HCT116 (cell line): ENCODE measurements around the gene ITIH4. TPM values are rescaled to one million over a fixed set of nuclear protein-coding genes. Genes with fewer than 3 reads are reported as not detected.

Experiments used
- ATAC-seq: fragments of 200-7000 bp; cut with Tn5 transposase; 2 replicates; pipeline ENCODE4 v1.9.1; 2020; ENCODE audit warnings: mild to moderate bottlenecking, moderate library complexity
- BruUV-seq: library from RNA; stranded (reverse); fragments of 400-500 nt; replicated peaks from 2 replicates; lab custom pipeline; 2021; lab: Mats Ljungman, UMichigan
- CTCF ChIA-PET: fragments of 300-600 bp; sonication (Branson Sonifier 250); formaldehyde crosslinking; loops from one replicate; lab custom pipeline; 2021; ENCODE audit warnings: antibody characterized with exemption; lab: Charles Lee
- POLR2A ChIA-PET: fragments of 300-600, 350-600 bp; sonication (Branson Sonifier 250); formaldehyde crosslinking; loops from one replicate; lab custom pipeline; 2021; ENCODE audit warnings: antibody characterized with exemption; lab: Charles Lee
- RAD21 ChIA-PET, 2 experiments: fragments of 300-600 bp; sonication (Branson Sonifier 250); formaldehyde crosslinking; loops; one replicate each; lab custom pipeline; 2023; ENCODE audit warnings: low total read pairs in 2 of 2; ENCODE audit not compliant: uncharacterized antibody in 2 of 2, unreplicated experiment in 2 of 2, low non-redundant PET in 1 of 2; lab: Charles Lee
- DNase-seq: peaks from one replicate; pipeline ENCODE4 v3.0.0-alpha.2; 2010; ENCODE audit warnings: low read depth, low spot score
- H2AFZ ChIP-seq: fragments of 200-600 bp; shearing (Covaris generic), sonication (generic); 2 replicates; pipeline ENCODE4 v1.6.1; 2017; ENCODE audit warnings: low read depth, mixed run types, mixed read lengths, antibody characterized with exemption, low read length; ENCODE audit not compliant: poor library complexity, severe bottlenecking
- H3K27ac ChIP-seq: 2 replicates; pipeline ENCODE4 v1.5.1; 2012; ENCODE audit warnings: low read depth, low read length
- H3K27me3 ChIP-seq: fragments of 200-600 bp; sonication (generic); 2 replicates; pipeline ENCODE4 v1.6.1; 2016; ENCODE audit warnings: mixed run types, low read length, mixed read lengths; ENCODE audit not compliant: insufficient read depth
- H3K36me3 ChIP-seq, 2 experiments: fragments of 200-500 bp in 1 of 2; fragments of 200-600 bp in 1 of 2; sonication (Bioruptor generic) in 1 of 2; sonication (generic) in 1 of 2; 2 replicates each; pipeline versions ENCODE4 v1.5.1 to v1.6.1; 2014 to 2016; ENCODE audit warnings: low read length in 2 of 2, inconsistent platforms in 1 of 2, mixed read lengths in 1 of 2, mixed run types in 1 of 2; ENCODE audit not compliant: insufficient read depth in 2 of 2, control insufficient read depth in 1 of 2
- H3K4me1 ChIP-seq, 2 experiments: fragments of 200-600 bp in 1 of 2; sonication (generic) in 1 of 2; 2 replicates each; pipeline versions ENCODE4 v1.5.1 to v1.6.1; 2012 to 2017; ENCODE audit warnings: low read length in 2 of 2, inconsistent platforms in 1 of 2, mild to moderate bottlenecking in 1 of 2, mixed read lengths in 1 of 2, mixed run types in 1 of 2, moderate library complexity in 1 of 2; ENCODE audit not compliant: insufficient read depth in 2 of 2, control insufficient read depth in 1 of 2
- H3K4me2 ChIP-seq: fragments of 200-600 bp; sonication (generic); 2 replicates; pipeline ENCODE4 v1.6.1; 2017; ENCODE audit warnings: mixed run types, low read length, mixed read lengths
- H3K4me3 ChIP-seq, 2 experiments: fragments of 200-600 bp in 1 of 2; sonication (generic) in 1 of 2; replicated peaks in 1 of 2; 2 replicates each; pipeline ENCODE4 v1.5.1; 2011 to 2016; ENCODE audit warnings: low read length in 2 of 2, control low read depth in 1 of 2, low read depth in 1 of 2, mild to moderate bottlenecking in 1 of 2, mixed read lengths in 1 of 2, mixed run types in 1 of 2
- H3K79me2 ChIP-seq: fragments of 200-600 bp; sonication (generic); 2 replicates; pipeline ENCODE4 v1.6.1; 2017; ENCODE audit warnings: mild to moderate bottlenecking, mixed run types, low read length, moderate library complexity, mixed read lengths; ENCODE audit not compliant: insufficient read depth
- H3K9ac ChIP-seq: fragments of 200-600 bp; sonication (generic); 2 replicates; pipeline ENCODE4 v1.6.1; 2016; ENCODE audit warnings: low read length, mixed read lengths
- H3K9me2 ChIP-seq: fragments of 200-600 bp; sonication (generic), shearing (Covaris generic); 2 replicates; pipeline ENCODE4 v1.6.1; 2017; ENCODE audit warnings: mixed run types, mild to moderate bottlenecking, moderate library complexity; ENCODE audit not compliant: insufficient read depth
- H3K9me3 ChIP-seq, 2 experiments: fragments of 200-500 bp in 1 of 2; fragments of 200-600 bp in 1 of 2; sonication (Bioruptor generic) in 1 of 2; sonication (generic) in 1 of 2; 2 replicates each; pipeline ENCODE4 v1.6.1; 2014 to 2017; ENCODE audit warnings: low read length in 2 of 2, mixed read lengths in 2 of 2, inconsistent platforms in 1 of 2, low read depth in 1 of 2, mild to moderate bottlenecking in 1 of 2, mixed run types in 1 of 2, moderate library complexity in 1 of 2; ENCODE audit not compliant: control insufficient read depth in 1 of 2, insufficient read depth in 1 of 2
- H4K20me1 ChIP-seq: fragments of 200-600 bp; sonication (generic), shearing (Covaris generic); 2 replicates; pipeline ENCODE4 v1.6.1; 2017; ENCODE audit warnings: mixed run types, mild to moderate bottlenecking, moderate library complexity; ENCODE audit not compliant: insufficient read depth
- CEBPB ChIP-seq: IDR thresholded peaks from 2 replicates; pipeline ENCODE4 v1.6.1; 2012; ENCODE audit warnings: low read depth
- CTCF ChIP-seq, 3 experiments: fragments of 200-600 bp in 1 of 3; sonication (generic) in 1 of 3; IDR thresholded peaks in 2 of 3; conservative IDR thresholded peaks in 1 of 3; 2 replicates each; pipeline ENCODE4 v1.5.1; 2012 to 2017; ENCODE audit warnings: low read depth in 2 of 3, low read length in 2 of 3, antibody characterized with exemption in 1 of 3, borderline replicate concordance in 1 of 3, control low read depth in 1 of 3, mild to moderate bottlenecking in 1 of 3, mixed read lengths in 1 of 3, mixed run types in 1 of 3, moderate library complexity in 1 of 3; ENCODE audit not compliant: insufficient read depth in 1 of 3
- EGR1 ChIP-seq: IDR thresholded peaks from 2 replicates; pipeline ENCODE4 v1.6.1; 2012; ENCODE audit warnings: low read depth
- EZH2 ChIP-seq: fragments of 200-600 bp; sonication (generic); IDR thresholded peaks from 2 replicates; pipeline ENCODE4 v1.6.1; 2017; ENCODE audit warnings: antibody characterized with exemption, mixed run types
- FOSL1 ChIP-seq: IDR thresholded peaks from 2 replicates; pipeline ENCODE4 v1.6.1; 2012; ENCODE audit warnings: low read depth
- JUND ChIP-seq: IDR thresholded peaks from 2 replicates; pipeline ENCODE4 v1.6.1; 2012
- MAX ChIP-seq: IDR thresholded peaks from 2 replicates; pipeline ENCODE4 v1.6.1; 2012
- POLR2A ChIP-seq: IDR thresholded peaks from 2 replicates; pipeline ENCODE4 v1.7.0; 2011; ENCODE audit warnings: borderline replicate concordance; ENCODE audit not compliant: insufficient read depth, insufficient read length; ENCODE audit errors: extremely low read depth
- POLR2AphosphoS5 ChIP-seq: IDR thresholded peaks from 2 replicates; pipeline ENCODE4 v1.6.1; 2011; ENCODE audit warnings: mild to moderate bottlenecking, low read depth, low read length, moderate library complexity
- SIN3A ChIP-seq: IDR thresholded peaks from 2 replicates; pipeline ENCODE4 v1.6.1; 2012; ENCODE audit warnings: low read depth
- TCF7L2 ChIP-seq: IDR thresholded peaks from 2 replicates; pipeline ENCODE4 v1.7.0; 2011; ENCODE audit warnings: borderline replicate concordance, inconsistent platforms; ENCODE audit not compliant: insufficient read depth, insufficient read length; ENCODE audit errors: extremely low read depth
- YY1 ChIP-seq: IDR thresholded peaks from 2 replicates; pipeline ENCODE4 v1.6.1; 2011; ENCODE audit warnings: low read length, low read depth, moderate library complexity, mild to moderate bottlenecking; ENCODE audit not compliant: insufficient replicate concordance; ENCODE audit errors: extremely low read depth
- ZFX ChIP-seq: fragments of 450-650 bp; IDR thresholded peaks from 2 replicates; pipeline ENCODE4 v1.6.1; 2017
- intact Hi-C: fragments of 100-400 bp; cut with micrococcal nuclease; formaldehyde crosslinking; loops from 2 replicates; pipeline ENCODE4 v1.10.0; 2022
- total RNA-seq: library from RNA; stranded (reverse); gene quantifications from one replicate; pipeline ENCODE4 v1.2.1, GENCODE V29; 2021; ENCODE audit not compliant: unreplicated experiment

ITIH4 gene
- total RNA-seq, 1 experiment from 2014 or later = 4.1 TPM

GRCh38 chr3:52833202-52833601 is 2.7 kb upstream of the ITIH4 start:
- no peak overlapping the region for H3K4me2 ChIP-seq
- ATAC-seq = no peak
- H3K27me3 ChIP-seq = no peaks in the 10 kb centered on the region
- H3K9me3 ChIP-seq = no peaks in the 10 kb centered on the region
- POLR2A ChIA-PET = no interaction called here
- CTCF ChIA-PET = no interaction called here
- H3K79me2 ChIP-seq = no peaks in the 10 kb centered on the region
- RAD21 ChIA-PET = no interaction called here
- H3K27ac ChIP-seq = no peak overlapping the region
- intact Hi-C loops = no loop called here
- no peaks in the 10 kb centered on the region for H3K9me2 ChIP-seq
- H2AFZ ChIP-seq = no peak overlapping the region
- H3K9ac ChIP-seq = no peak overlapping the region
- no peak for TF ChIP-seq EZH2
- no peak for TF ChIP-seq POLR2A
- no peak for TF ChIP-seq MAX
- no peaks in the 10 kb centered on the region for H3K36me3 ChIP-seq
- no peak overlapping the region for H3K4me3 ChIP-seq
- BruUV-seq = no TSS peak
- peaks cover 20 to 22% of the 10 kb centered on the region in 2 experiments for H3K4me1 ChIP-seq
- H4K20me1 ChIP-seq = no peaks in the 10 kb centered on the region
- DNase-seq = no peak

GRCh38 chr3:52831500-52832301 is 1.2 kb upstream of the ITIH4 start:
- H3K27me3 ChIP-seq = no peaks in the 10 kb centered on the region
- peak overlapping the region; percentile 21; the same call in 1 of the 2 replicates for H3K27ac ChIP-seq
- no peaks in the 10 kb centered on the region for H3K36me3 ChIP-seq
- H3K9me3 ChIP-seq = no peaks in the 10 kb centered on the region
- ChIA-PET CTCF (interaction anchor here (1.1 to 1.9 kb wide), 2 partner anchors 11 to 33 kb away, joined by 3 to 11 read pairs; no protein-coding TSS in a partner anchor), RAD21 (interaction anchor here in 1 of 2 experiments (1.1 kb wide), 1 partner anchor 12 kb away, joined by 3 read pairs; no protein-coding TSS in a partner anchor), POLR2A (no interaction called here)
- H3K79me2 ChIP-seq = no peaks in the 10 kb centered on the region
- no peak overlapping the region for H2AFZ ChIP-seq
- DNase-seq (peak; percentile 68), ATAC-seq (peak; percentile 87)
- H3K9me2 ChIP-seq = no peaks in the 10 kb centered on the region
- peak overlapping the region; percentile 29 for H3K9ac ChIP-seq
- peak overlapping the region; percentile 77 for H3K4me2 ChIP-seq
- no TSS peak for BruUV-seq
- TF ChIP-seq POLR2AphosphoS5 (peak; percentile 57), TCF7L2 (peak; percentile 56), CTCF (IDR thresholded peaks at IDR 0.05 in 2 of 3, conservative IDR thresholded peaks at IDR 0.05 in 1 of 3; ENCODE audit: borderline replicate concordance in 1 of 3, insufficient read depth in 1 of 3, low read depth in 2 of 3, low read length in 2 of 3) (no peak), SIN3A (no peak), EZH2 (no peak), CEBPB (no peak), FOSL1 (peak; percentile 82), JUND (peak; percentile 82), EGR1 (no peak), ZFX (no peak), YY1 (no peak)
- peaks cover 20 to 22% of the 10 kb centered on the region in 2 experiments for H3K4me1 ChIP-seq
- no peaks in the 10 kb centered on the region for H4K20me1 ChIP-seq
- H3K4me3 ChIP-seq = peak overlapping the region; percentile 4 to 32; a peak in 2 of 4 replicates
- intact Hi-C loops = no loop called here
